ENCODE data around the gene NUMA1.

NUMA1 gene

DNA sequence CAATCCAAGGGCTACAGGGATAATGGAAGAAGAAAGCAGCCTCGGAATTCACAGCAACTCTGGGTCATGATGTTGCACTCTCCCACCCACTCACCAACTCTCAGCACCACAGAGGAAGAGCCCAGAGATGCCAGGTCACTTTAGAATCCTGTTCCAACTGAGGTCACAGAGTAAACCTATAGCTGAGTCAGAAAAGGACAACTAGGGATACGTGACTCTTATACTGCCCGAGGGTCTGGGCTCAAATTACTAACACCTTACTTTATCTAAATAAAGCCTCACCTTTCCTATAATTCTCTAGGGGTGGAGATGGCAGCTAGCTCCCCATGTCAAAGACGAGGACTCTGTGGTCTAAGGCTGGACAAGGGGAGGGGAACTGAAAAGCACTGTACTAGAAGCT is 57.0 kb downstream of the NUMA1 start:
- no peak for DNase-seq (ENCODE audit: low read depth)

DNA sequence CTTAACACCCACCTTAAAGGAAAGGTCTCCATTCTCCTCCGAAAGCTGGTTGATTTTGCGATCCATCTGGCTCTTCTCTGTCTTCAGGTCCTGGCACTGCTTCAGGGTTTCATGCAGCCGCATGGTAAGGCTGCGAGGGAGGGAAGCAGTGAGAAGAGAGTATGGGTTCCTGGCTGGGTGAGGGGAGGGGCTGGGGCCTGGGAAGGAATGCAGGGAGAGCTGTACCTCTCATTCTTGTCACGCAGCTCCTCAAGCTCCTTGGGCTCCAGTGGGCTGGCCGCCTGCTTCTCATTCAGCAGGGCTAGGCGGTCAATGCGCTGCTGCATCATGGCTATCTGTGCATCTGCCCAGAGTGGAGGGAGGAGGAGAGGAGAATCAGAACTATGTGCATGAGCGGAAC is 62.2 kb downstream of the NUMA1 start:
- DNase-seq (ENCODE audit: low read depth), result no peak

DNA sequence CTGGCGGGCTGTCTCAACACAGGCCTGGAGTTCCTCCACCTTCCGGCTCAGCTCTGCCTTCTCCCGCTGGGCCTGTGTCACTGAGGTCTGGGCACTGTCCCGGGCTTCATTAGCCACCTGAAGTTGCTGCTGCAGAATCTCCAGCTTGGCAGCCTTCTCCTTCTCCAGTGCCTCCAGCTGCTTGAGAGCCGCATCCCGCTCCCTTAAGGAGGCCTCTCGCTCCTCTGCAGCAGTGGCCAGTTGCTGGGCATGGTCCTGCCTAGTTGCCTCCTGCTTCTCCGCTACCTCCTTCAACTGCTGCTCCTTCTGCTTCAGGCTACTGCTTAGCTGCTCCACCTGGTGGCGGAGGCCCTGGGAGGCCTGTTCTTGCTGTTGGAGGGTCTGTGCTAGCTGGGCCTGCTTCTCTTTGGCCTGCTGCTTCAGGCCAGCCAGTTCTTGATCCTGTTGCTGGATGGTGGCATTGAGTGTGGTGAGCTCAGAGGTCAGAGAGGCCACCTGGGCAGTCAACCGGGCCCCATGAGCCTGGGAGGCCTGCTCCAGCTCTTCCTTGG is 64.8 kb downstream of the NUMA1 start:
- DNase-seq (ENCODE audit: low read depth), result no peak

DNA sequence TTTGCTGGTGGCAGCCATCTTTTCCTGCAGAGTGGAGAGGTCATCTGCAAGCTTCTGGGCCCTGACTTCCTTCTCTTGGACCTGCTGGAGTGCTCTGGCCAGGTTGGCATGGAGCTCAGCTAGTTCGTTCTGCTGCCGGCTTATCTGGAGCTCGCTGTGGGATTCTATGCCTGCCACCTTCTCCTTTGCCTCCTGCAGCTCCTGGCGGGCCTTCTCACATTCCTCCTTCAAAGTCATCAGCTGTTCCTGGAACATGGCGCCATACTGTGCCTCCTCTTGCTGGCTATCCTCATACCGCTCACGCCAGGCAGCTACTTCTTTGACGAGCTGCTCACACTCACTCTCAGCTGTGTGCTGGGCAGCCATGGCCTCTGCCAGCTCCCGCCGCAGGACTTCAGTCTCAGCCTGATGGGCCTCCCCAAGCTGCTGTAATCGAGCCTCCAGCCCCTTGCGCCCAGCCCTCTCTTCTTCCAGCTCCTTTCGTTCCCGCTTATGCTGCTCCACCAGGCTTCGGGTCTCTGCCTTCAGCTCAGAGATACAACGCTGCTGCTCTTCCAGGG is 65.5 kb downstream of the NUMA1 start:
- no peak for DNase-seq (ENCODE audit: low read depth)

DNA sequence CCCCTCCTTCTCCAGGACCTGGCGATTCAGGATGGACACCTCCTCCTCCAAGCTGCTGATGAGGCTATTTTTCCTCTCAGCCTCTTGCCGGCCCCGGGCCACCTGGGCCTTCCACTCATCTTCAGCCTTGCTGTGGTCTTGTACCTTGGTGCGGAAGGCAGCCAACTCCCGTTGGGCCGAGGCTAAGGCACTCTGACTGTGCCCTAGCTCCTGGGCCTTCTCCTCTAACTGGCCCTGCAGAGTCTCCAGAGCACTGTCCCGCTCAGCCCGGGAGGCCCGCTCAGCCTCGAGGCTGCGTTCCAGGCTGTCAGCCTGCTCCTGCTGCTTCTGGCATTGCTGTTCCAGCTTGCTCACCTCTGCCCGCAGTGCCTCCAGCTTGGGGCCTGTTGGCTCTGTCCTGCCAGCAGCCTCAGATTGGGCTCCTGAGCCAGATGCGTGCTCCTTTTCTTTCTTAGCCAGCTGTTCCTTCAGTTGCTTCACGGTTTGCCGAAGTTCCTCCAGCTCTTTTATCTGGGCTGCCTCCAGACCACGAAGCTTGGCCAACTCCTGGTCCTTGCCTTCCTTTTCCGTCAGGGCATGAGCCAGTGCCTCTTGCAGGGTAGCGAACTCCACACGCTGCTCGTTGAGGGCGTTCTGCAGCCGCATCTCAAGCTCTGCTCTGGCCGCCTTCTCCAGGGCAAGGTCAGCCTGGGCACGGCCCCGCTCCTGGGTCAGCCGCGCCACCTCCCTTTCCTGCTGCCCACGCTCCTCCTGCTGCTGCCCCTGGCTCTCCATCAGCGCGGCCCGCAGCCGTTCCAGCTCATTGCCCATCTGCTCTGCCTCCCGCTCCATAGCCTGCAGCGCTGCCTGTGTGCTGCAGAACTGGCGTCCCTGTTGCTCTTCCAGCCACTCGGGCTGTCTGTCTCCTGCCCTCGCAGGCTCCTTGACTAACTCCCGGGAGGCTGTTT is 66.3 kb downstream of the NUMA1 start:
- DNase-seq (ENCODE audit: low read depth), result no peak

DNA sequence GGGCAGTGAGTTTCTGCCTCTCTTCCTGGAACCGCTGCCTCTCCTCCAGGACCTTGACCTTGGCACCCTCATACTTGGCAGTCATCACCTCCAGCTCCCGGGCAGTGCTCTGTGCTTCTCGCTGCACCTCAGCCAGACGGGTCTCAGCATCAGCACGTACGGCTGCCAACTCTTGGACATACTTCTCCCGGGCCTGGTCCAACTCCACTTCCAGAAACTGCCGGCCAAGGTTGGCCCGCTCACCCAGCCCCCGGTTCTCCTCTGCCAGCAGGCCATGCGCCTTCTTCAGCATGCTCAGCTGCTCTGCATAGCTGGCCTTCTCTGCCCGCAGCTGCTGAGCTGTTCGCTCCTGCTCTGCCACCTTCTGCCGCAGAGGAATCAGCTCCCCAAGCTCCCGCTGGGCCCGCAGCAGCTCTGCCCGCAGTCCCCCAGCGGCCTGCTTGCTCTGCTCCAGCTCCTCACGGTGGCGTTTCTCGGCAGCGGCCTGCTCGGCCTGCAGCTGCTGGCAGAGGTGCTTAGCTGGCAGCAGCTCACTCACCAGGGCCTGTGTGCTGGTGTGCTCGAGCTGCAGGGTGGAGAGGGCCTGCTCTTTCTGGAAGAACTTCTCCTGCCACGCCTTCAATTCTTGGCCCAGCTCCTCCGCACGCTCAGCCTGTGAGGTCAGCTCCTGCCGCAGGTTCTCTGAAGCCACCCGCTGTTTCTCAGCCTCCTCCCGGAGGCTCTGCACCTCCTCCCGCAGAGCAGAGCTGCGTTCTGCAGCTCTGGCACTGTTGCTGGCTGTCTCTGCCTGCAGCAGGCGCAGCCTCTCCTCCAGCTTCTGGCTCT is 67.2 kb downstream of the NUMA1 start:
- DNase-seq (ENCODE audit: low read depth), result no peak

DNA sequence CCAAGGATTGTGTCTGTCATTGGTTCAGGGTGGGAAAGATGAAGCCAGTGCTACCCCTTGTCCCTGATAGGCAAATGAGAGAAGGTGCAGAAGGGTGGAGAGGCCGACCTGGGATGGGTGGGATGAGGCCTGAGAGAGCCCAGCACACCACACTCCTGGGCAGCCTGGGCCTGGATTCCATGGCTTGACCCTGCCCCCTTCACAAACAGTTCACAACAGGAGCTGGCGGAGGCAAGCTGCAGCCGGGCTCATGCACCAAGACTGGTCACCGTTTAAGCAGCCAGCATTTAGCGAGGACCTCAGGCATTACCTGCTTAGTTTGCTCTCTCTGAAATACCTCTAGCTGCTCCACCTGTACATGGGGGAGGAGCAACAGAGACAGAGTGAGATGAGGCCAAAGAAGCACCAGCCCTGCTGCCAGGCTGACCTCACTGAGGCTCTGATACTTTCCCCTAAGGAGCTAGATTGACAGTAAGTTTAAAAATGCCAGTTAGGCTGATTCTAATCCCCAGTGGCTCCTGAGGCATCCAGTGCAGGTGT is 68.2 kb downstream of the NUMA1 start:
- DNase-seq (ENCODE audit: low read depth), result no peak

DNA sequence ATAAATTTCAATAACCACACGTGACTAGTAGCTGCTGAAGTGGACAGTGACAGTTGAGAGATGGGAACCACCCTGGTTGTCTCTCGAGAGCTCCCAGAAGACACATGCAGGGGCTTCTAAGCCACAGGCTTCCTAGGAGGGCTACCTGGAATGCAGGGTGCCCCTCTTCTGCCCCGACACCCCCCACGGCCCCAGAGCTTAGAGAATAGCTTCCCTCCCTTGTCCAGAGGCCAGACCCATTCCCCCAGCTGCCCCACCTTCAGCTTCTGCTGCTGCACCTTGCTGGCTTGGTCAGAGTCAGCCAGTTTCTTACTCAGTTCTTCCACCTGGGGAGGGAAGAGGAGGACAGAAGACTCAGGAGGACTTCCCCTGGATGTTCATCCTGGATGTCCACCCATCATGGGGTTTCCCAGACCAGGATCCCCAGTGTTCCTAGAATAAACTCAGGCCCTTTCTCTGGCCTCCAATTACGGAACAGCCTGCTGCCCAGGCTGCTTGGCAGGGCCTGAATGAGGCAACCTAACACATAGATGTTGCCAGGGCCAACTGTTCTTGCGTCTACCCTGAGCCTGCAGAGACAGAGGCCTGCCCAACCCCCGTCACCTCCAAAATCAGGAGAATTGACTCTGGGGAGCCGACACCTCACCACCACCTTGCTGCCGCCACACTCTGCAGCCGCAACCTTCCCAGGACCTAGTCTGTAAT is 69.7 kb downstream of the NUMA1 start:
- no peak for DNase-seq (ENCODE audit: low read depth)

DNA sequence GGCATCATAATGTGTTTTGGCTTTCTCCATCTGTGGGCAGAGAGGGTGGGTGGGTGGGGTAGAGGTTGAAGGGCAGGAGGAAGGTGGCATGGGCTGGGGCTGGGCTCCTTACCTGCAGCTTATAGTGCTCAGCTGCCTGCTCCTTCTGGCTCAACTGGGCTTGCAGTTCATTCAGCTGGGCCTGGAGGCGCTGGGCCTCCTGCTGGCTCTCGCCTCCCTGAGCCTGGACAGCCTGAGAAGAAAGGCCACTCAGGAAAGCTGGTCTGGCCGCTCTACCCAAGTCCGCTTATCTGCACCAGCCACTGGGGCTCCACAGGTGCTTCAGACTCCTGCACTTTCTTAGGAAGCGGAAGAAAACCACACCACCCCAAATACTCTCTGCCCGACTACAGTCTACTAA is 71.2 kb downstream of the NUMA1 start:
- DNase-seq (ENCODE audit: low read depth), result no peak

DNA sequence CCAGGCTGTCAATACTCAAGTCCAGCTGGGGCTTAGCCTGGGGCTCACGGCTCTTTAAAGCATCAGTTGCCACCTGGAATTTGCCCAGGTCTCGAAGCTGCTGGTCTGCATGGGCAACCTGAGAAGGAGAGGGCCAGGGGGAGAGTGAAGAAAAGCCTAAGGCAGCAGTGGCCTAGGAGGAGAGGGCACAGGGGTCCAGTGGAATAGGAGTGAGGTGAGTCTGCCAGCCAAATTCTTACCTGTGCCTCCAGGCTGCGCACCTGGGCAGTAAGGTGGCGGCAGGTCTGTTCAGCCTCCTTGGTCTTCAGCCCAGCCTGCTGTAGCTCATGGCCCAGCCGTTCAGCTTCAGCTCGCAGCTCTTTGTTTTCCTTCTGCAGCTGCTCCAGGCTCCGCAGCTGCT is 71.6 kb downstream of the NUMA1 start:
- no peak for DNase-seq (ENCODE audit: low read depth)

DNA sequence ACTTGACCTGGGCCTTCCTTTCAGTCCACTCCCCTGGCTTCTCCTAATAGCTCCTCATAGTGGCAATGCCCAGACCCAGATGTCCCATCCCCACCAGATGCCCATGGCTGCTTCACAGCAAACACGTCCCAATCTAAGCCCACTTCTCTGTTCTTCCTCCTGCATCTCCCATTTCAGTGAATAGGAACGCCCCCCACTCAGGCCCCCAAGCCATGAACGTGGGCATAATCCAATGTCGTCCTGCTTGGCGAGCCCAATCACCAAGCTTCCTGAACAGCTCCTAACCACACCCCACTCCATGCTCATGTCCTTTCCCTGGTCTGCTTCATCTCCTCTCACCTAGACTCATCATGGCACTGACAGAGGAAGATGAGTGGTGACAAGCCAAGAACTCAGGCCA is 72.8 kb downstream of the NUMA1 start:
- DNase-seq (ENCODE audit: low read depth), result no peak

DNA sequence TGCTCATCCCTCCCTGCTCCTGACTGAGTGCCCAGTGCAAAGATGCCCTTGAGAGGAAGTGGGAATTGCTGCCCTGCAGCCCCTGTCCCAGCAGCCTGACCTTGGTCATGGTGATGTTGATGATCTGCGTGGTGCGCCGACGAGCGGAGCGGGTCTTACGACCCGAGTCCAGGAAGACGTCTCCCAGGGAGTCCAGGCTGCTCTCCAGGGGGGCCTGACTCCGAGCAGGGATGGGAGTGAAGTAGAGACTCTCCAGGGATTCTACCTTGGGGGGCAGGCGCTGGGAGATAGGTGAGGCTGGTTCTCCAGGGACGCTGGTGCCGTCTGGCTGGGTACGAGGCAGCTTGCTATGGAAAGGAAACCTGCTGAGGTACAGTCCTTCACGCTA is 73.3 kb downstream of the NUMA1 start:
- no peak for DNase-seq (ENCODE audit: low read depth)

DNA sequence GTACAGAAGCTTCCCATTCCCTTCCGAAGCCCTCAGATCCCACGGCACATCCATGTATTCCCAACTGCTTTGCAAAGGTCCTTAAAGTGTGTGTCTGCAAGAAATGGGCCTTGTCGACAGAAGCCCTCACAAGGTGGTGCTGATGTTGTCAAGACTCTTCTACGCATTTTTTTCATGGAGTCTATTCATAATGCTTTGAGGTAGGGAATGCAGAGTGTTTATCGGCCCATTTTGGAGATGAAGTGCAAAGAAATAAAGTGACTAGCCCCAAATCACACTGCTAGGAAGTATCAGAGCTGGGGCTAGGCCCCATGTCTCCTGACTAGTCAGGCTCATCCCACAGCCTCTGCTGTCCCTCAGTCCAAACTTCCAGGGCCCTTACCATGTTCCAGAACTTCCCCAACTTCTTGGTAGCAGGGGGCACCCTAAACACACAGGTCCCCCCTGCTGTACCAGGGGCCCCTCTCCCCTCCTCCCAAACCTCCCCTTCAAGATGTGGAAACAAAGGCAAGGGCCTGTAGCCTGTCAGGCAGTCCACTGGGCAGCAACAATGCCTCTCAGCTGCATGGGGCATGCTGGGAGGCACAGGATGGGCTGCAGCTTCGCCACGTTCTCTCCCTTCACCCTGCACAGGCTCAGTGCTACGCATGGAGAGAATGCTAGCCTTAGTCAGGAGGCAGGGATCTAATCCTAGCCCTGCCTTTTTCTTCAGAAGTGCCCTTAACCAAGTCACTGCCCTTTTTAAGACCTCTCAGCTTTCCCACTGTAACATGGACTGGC is 73.8 kb downstream of the NUMA1 start:
- DNase-seq (ENCODE audit: low read depth), result no peak

DNA sequence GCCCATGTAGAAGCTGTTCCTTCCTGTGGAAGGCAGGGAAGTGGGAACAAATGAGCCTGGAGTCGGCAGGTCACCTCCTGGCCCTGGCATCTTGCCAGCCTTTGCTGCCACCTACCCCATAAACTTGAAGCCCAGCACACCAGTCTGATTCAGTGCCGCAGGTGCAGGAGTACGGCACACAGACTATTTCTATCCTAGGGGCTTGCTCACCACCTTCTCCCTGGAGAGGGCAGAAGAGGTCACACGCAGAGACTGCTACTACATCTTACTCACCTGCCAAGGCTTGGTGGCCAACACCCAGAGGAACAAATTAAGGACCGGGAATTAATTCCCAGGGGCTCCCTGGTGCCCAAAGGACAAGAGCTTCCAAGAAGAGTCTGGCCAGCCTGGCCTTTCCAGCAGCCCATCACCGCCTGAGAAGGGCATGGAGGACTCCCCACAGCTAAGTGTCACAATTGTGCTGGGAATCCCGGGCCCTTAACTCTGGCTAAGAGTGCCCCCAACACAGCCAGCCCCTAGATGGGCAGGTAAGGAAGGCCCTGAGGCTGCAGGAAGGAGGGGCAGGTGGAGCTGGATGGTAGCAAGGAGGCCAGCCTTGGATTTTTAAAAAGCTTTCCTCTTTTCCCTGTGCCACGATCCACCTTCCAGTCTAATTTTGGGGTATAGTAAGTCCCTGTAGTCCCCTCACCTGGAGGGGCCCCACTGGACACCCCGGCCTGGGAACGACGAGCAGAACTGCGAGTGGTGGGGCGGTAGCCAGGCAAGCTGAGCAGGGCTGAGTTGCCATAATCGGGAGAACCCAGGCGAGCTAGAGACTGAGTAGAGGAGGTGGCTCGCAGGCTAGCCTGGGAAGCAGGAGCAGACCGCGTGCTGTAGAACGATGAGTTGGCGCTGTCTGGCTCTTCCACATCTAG is 74.7 kb downstream of the NUMA1 start:
- DNase-seq (ENCODE audit: low read depth), result no peak

DNA sequence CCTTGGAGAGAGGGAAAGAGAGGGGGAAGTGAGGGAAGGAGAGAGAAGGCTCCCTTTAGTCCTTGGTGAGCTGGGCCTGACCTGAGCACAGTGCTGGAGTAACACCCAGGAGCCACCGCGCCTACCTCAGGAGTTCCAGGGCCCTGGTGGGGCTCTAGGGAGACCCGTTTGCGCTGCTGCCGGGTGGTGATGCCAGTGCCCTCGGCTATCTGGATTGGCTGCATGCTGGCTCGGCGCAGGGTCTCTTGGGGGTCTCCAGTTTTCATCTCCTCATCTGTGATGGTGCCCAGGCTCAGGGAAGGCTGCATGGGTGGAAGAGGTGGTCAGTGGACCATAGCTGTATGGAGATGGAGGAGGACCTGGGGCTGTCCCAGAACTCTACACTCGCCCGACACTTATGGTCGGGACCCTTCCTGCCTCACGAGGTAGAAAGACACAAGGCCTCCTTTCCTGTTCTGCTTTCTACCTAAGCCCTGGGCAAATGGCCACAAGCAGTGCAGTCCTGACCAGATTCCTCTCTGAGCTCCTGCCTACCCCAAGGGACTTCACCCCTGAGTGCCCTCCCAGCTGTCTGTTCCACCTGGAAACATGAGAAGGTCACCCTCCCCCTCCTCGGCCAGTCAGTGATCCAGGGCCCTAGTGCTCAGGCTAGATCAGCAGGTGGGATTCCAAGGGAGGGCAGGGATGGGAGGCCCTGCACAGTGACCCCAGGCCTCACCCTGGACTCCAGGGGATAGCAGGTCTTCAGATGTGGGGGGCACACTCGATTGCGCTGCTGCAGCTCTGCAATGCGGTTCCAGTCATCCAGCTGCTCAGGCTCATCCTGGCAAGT is 75.6 kb downstream of the NUMA1 start:
- DNase-seq (ENCODE audit: low read depth), result no peak

DNA sequence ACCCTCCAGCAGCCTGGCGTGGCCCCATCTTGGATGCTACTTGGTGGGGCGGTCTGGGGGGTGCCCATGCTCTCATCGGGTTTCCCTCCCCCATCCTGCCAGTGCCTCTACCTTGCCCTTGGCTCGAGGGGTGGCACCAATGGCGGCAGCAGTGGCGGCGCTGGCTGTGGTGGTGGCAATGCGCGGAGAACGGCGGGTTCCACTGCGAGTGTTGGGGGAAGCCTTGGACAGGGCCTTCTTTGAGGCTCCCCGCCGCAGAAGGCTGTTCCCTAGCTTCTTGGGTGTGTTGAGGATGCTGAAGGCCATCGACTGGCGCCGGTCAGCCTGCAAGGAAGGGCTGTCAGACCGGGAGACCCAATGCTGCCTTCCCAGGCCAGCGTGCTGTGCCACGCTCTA is 76.6 kb downstream of the NUMA1 start:
- no peak for DNase-seq (ENCODE audit: low read depth)

DNA sequence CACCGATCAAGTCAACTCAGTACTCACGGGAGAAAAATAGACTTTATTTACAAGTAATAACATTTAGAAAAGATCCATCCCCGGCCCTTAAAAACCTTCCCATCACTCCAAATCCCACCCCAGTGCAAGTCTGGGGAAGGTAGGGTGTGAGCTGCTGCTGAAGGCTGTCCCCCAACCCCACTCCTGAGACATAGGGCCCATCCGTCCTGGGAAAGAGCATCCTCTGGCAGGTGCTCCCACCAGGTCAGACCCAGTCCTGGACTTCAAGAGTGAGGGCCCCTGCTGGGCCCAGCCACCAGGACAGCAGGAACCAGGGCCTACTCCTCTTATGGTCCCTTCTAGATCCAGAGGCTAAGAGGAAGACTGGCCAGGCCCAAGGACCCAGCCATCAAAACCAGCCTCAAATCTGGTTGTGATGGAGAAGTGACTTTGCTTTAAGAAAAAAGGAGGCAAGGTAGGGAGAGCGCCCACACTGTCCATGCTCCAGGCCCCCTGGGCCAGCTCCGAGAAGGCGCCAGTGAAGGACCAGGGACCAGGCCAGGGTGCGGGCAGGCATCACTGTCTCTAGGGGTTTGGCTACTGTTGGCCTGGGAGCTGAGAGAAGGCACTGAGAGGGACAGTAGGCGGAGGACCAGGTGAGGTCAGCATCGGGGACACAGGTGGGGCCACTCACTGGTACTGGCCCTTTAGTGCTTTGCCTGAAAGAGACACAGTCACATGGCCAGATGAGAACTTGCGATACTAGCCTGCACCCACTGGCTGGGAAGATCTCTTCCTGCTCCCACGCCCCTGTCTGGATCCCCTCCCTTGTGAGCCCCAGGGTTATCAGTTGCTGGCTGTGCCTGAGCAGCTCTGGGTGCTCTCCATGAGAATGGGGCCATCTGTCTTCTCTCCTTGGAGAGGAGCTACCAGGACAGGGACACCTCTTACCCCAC is 77.2 kb downstream of the NUMA1 start:
- no peak for DNase-seq (ENCODE audit: low read depth)

Measured in GM04503 (cell line).